ENCODE results near the gene HIGD1A.

DNA sequence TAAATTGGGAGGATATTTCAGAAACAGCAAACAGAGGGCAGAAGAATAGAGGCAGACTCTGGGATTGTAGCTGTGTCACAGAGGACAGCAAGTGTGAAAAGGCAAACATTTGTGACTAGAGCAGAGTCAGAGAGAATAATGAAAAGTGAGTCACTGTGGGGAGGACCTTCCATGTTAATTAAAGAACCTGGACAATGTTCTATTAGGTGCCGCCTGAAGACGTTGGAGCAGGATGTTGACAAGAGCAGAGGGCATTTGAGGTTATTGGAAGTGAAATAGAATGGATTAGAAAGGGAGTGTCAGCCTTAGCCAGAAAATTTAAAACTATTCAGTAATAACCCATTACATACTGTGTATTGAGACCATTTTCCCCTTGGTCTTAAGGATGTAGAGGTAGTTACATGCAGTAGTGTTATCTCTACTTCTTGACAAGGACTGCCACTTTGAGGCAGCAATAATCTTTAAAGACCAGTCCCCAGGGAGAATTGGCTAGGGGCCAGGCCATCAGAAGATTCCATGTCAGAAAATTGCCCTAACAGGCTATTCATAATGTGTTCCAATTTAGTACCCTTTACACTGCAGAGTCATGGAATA, 10.7 kb upstream of the HIGD1A start:
- TF ChIP-seq YY1 (IDR thresholded peaks at IDR 0.05; ENCODE audit: low read depth) (no peak), EP300 (IDR thresholded peaks at IDR 0.05; ENCODE audit: borderline replicate concordance in 1 of 2, low read depth in 1 of 2, low read length in 1 of 2) (no peak)
- TF ChIP-seq, protein P1, sequence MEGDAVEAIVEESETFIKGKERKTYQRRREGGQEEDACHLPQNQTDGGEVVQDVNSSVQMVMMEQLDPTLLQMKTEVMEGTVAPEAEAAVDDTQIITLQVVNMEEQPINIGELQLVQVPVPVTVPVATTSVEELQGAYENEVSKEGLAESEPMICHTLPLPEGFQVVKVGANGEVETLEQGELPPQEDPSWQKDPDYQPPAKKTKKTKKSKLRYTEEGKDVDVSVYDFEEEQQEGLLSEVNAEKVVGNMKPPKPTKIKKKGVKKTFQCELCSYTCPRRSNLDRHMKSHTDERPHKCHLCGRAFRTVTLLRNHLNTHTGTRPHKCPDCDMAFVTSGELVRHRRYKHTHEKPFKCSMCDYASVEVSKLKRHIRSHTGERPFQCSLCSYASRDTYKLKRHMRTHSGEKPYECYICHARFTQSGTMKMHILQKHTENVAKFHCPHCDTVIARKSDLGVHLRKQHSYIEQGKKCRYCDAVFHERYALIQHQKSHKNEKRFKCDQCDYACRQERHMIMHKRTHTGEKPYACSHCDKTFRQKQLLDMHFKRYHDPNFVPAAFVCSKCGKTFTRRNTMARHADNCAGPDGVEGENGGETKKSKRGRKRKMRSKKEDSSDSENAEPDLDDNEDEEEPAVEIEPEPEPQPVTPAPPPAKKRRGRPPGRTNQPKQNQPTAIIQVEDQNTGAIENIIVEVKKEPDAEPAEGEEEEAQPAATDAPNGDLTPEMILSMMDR (IDR thresholded peaks at IDR 0.05): no peak

Measured in SK-N-SH (cell line).